SK-N-SH (cell line): Measurements from ENCODE around the gene QSOX2. TPM values are rescaled to one million over a fixed set of nuclear protein-coding genes. Genes with fewer than 3 reads are reported as not detected.

Experiments used
- CTCF ChIA-PET: fragments of 300-600, 350-600 bp; formaldehyde crosslinking; extraction: SDS; loops from one replicate; lab custom pipeline; 2021; lab: Yijun Ruan, JAX
- POLR2A ChIA-PET: fragments of 350-600 bp; sonication (Branson Sonifier 250); formaldehyde crosslinking; extraction: SDS; loops from one replicate; lab custom pipeline; 2020; ENCODE audit warnings: antibody characterized with exemption, inconsistent platforms; lab: Yijun Ruan, JAX
- DNase-seq: peaks from one replicate; pipeline ENCODE4 v3.0.0; 2012
- H2AFZ ChIP-seq: fragments of 200-600 bp; sonication (generic); 2 replicates; pipeline ENCODE4 v1.8.1; 2016; ENCODE audit warnings: antibody characterized with exemption, mild to moderate bottlenecking, low read depth
- H3F3A ChIP-seq: fragments of 200-600 bp; sonication (generic); replicated peaks from 2 replicates; pipeline ENCODE3; 2016; ENCODE audit warnings: antibody characterized with exemption, mild to moderate bottlenecking; ENCODE audit not compliant: insufficient read depth
- H3K27ac ChIP-seq, 2 experiments: fragments of 200-500 bp in 1 of 2; fragments of 200-600 bp in 1 of 2; sonication (Bioruptor generic) in 1 of 2; sonication (generic), shearing (Covaris generic) in 1 of 2; 2 replicates each; pipeline versions ENCODE4 v1.5.1 to v1.6.1; 2014 to 2016; ENCODE audit warnings: low read depth in 2 of 2, inconsistent platforms in 1 of 2, low read length in 1 of 2, mild to moderate bottlenecking in 1 of 2, mixed read lengths in 1 of 2
- H3K27me3 ChIP-seq: fragments of 200-600 bp; sonication (generic), shearing (Covaris generic); 2 replicates; pipeline ENCODE4 v1.6.1; 2016; ENCODE audit warnings: mixed run types; ENCODE audit not compliant: insufficient read depth
- H3K36me3 ChIP-seq, 2 experiments: fragments of 200-500 bp in 1 of 2; fragments of 200-600 bp in 1 of 2; sonication (Bioruptor generic) in 1 of 2; sonication (generic) in 1 of 2; replicated peaks in 1 of 2; 2 replicates each; pipeline versions ENCODE3 to v1.5.1; 2014 to 2016; ENCODE audit warnings: low read length in 1 of 2, mild to moderate bottlenecking in 1 of 2; ENCODE audit not compliant: insufficient read depth in 2 of 2, control insufficient read depth in 1 of 2
- H3K4me1 ChIP-seq, 2 experiments: fragments of 200-500 bp in 1 of 2; fragments of 200-600 bp in 1 of 2; sonication (Bioruptor generic) in 1 of 2; sonication (generic), shearing (Covaris generic) in 1 of 2; 2 replicates each; pipeline versions ENCODE4 v1.5.1 to v1.6.1; 2014 to 2016; ENCODE audit warnings: low read depth in 1 of 2, low read length in 1 of 2, mixed run types in 1 of 2; ENCODE audit not compliant: insufficient read depth in 2 of 2, control insufficient read depth in 1 of 2
- H3K4me2 ChIP-seq: fragments of 200-600 bp; sonication (generic), shearing (Covaris generic); 2 replicates; pipeline ENCODE4 v1.6.1; 2017; ENCODE audit warnings: mixed run types
- H3K4me3 ChIP-seq, 2 experiments: fragments of 200-500 bp in 1 of 2; fragments of 200-600 bp in 1 of 2; sonication (Bioruptor generic) in 1 of 2; sonication (generic), shearing (Covaris generic) in 1 of 2; 2 replicates each; pipeline versions ENCODE4 v1.5.1 to v1.8.1; 2014 to 2016; ENCODE audit warnings: low read depth in 2 of 2, inconsistent platforms in 1 of 2, low read length in 1 of 2, mild to moderate bottlenecking in 1 of 2, mixed read lengths in 1 of 2, moderate library complexity in 1 of 2
- H3K79me2 ChIP-seq: fragments of 200-600 bp; sonication (generic); 2 replicates; pipeline ENCODE4 v1.8.1; 2017; ENCODE audit warnings: mild to moderate bottlenecking; ENCODE audit not compliant: insufficient read depth
- H3K9ac ChIP-seq: fragments of 200-600 bp; sonication (generic); 2 replicates; pipeline ENCODE4 v1.6.1; 2017; ENCODE audit warnings: mixed run types
- H3K9me2 ChIP-seq: fragments of 200-600 bp; sonication (generic); 2 replicates; pipeline ENCODE4 v1.6.1; 2017; ENCODE audit warnings: mixed run types
- H3K9me3 ChIP-seq: fragments of 200-600 bp; sonication (generic); 2 replicates; pipeline ENCODE4 v1.6.1; 2017; ENCODE audit warnings: mixed run types, mild to moderate bottlenecking, moderate library complexity
- H4K20me1 ChIP-seq: fragments of 200-600 bp; sonication (generic); 2 replicates; pipeline ENCODE4 v1.6.1; 2017; ENCODE audit warnings: mild to moderate bottlenecking, mixed run types; ENCODE audit not compliant: insufficient read depth
- EZH2phosphoT487 ChIP-seq: fragments of 200-600 bp; sonication (generic); IDR thresholded peaks from 2 replicates; pipeline ENCODE4 v1.6.1; 2017; ENCODE audit warnings: low read depth, mixed run types, mild to moderate bottlenecking, antibody characterized with exemption, moderate library complexity, borderline replicate concordance
- FOSL2 ChIP-seq: IDR thresholded peaks from 2 replicates; pipeline ENCODE4 v1.4.0; 2012; ENCODE audit warnings: low read depth, mild to moderate bottlenecking, moderate library complexity, borderline replicate concordance
- FOXJ3 ChIP-seq: sonication (generic); formaldehyde crosslinking; IDR thresholded peaks from 2 replicates; pipeline ENCODE4 v1.5.1; 2020; ENCODE audit warnings: mild to moderate bottlenecking, missing genetic modification reagents
- FOXM1 ChIP-seq: IDR thresholded peaks from 2 replicates; pipeline ENCODE4 v1.4.0; 2012; ENCODE audit warnings: low read depth, mild to moderate bottlenecking
- GABPA ChIP-seq: IDR thresholded peaks from 2 replicates; pipeline ENCODE4 v1.4.0; 2012; ENCODE audit warnings: low read depth, mild to moderate bottlenecking
- IRF3 ChIP-seq: fragments of 150-350 bp; IDR thresholded peaks from 2 replicates; pipeline ENCODE4 v1.6.1; 2016; ENCODE audit warnings: mild to moderate bottlenecking, low read depth, low read length
- NFIC ChIP-seq: IDR thresholded peaks from 2 replicates; pipeline ENCODE4 v1.4.0; 2012; ENCODE audit warnings: borderline replicate concordance
- POLR2AphosphoS5 ChIP-seq: IDR thresholded peaks from 2 replicates; pipeline ENCODE4 v1.6.1; 2012; ENCODE audit warnings: low read depth, low read length
- RAD21 ChIP-seq: IDR thresholded peaks from 2 replicates; pipeline ENCODE4 v1.6.1; 2012; ENCODE audit warnings: mild to moderate bottlenecking, low read length
- RCOR1 ChIP-seq: fragments of 150-350 bp; IDR thresholded peaks from 2 replicates; pipeline ENCODE4 v1.6.1; 2017; ENCODE audit warnings: antibody characterized with exemption, low read length
- RXRA ChIP-seq: IDR thresholded peaks from 2 replicates; pipeline ENCODE4 v1.4.0; 2012; ENCODE audit warnings: low read depth, mild to moderate bottlenecking, borderline replicate concordance
- SIN3A ChIP-seq: IDR thresholded peaks from 2 replicates; pipeline ENCODE4 v1.6.1; 2012; ENCODE audit warnings: low read depth, mild to moderate bottlenecking, low read length, moderate library complexity, borderline replicate concordance
- SMC3 ChIP-seq: IDR thresholded peaks from 2 replicates; pipeline ENCODE4 v1.6.1; 2012; ENCODE audit warnings: low read depth, low read length, improper control_type of control experiment
- TEAD4 ChIP-seq: IDR thresholded peaks from 2 replicates; pipeline ENCODE4 v1.4.0; 2012; ENCODE audit warnings: mild to moderate bottlenecking, borderline replicate concordance; ENCODE audit not compliant: insufficient read depth
- USF2 ChIP-seq: fragments of 150-350 bp; IDR thresholded peaks from 2 replicates; pipeline ENCODE4 v1.6.1; 2017; ENCODE audit warnings: antibody characterized with exemption, low read length, low read depth, borderline replicate concordance
- YY1 ChIP-seq: IDR thresholded peaks from 2 replicates; pipeline ENCODE4 v1.4.0; 2012; ENCODE audit warnings: low read depth, mild to moderate bottlenecking
- WGBS: methylation state at CpG from one replicate; pipeline ENCODE4 v1.1.6; 2017; ENCODE audit warnings: low lambda C conversion rate; 5-methylcytosine and 5-hydroxymethylcytosine counted together
- polyA plus RNA-seq, 3 experiments: library from polyadenylated mRNA; depleted of rRNA; stranded (reverse); fragments of >200 nt; gene quantifications; 2 replicates each; pipeline ENCODE4 v1.2.3, GENCODE V29; 2012
- TF ChIP-seq, protein P1 (sequence below): IDR thresholded peaks from 2 replicates; pipeline ENCODE4; 2012
- TF ChIP-seq, protein P2 (sequence below): IDR thresholded peaks from 2 replicates; pipeline ENCODE4 v1.6.1; 2012; ENCODE audit warnings: mild to moderate bottlenecking, low read depth, low read length, moderate library complexity

QSOX2 gene
- polyA plus RNA-seq, 1 of the 3 experiments (the other 2 are of a cell fraction): 26.6 TPM

- Histone ChIP-seq H3K9me2 (no peaks in the 10 kb centered on the region), H4K20me1 (no peaks in the 10 kb centered on the region), H3K79me2 (no peaks in the 10 kb centered on the region), H3K4me2 (no peak overlapping the region), H3K36me3 (no peaks in the 10 kb centered on the region), H3K4me1 (no peaks in the 10 kb centered on the region), H3K27ac (no peak overlapping the region), H3K9ac (no peak overlapping the region), H3K27me3 (peaks cover 23% of the 10 kb centered on the region; the same call in 1 of the 2 replicates), H3K9me3 (no peaks in the 10 kb centered on the region), H2AFZ (no peak overlapping the region), H3F3A (no peaks in the 10 kb centered on the region), H3K4me3 (no peak overlapping the region)
- DNase-seq: no peak
- TF ChIP-seq FOXM1: no peak
- TF ChIP-seq IRF3: no peak
- no peak for TF ChIP-seq SMC3
- TF ChIP-seq RXRA: no peak
- no peak for TF ChIP-seq FOSL2
- TF ChIP-seq TEAD4: no peak
- TF ChIP-seq, protein P1, sequence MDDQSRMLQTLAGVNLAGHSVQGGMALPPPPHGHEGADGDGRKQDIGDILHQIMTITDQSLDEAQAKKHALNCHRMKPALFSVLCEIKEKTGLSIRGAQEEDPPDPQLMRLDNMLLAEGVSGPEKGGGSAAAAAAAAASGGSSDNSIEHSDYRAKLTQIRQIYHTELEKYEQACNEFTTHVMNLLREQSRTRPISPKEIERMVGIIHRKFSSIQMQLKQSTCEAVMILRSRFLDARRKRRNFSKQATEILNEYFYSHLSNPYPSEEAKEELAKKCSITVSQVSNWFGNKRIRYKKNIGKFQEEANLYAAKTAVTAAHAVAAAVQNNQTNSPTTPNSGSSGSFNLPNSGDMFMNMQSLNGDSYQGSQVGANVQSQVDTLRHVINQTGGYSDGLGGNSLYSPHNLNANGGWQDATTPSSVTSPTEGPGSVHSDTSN: no peak
- no peak for TF ChIP-seq POLR2AphosphoS5
- no peak for TF ChIP-seq RCOR1
- TF ChIP-seq NFIC: no peak
- WGBS: 0% methylated on average over 1 of the region's 1 CpG
- CTCF ChIA-PET: interaction anchor here (1.3 kb wide), 2 partner anchors 10 to 121 kb away, joined by 3 to 4 read pairs; no protein-coding TSS in a partner anchor
- POLR2A ChIA-PET: no interaction called here
Observed at GRCh38 chr9:136163248-136163850, 82.3 kb downstream of the QSOX2 start.

GRCh38 chr9:136160995-136161610, 84.5 kb downstream of the QSOX2 start:
- Histone ChIP-seq H3K9me3 (no peaks in the 10 kb centered on the region), H2AFZ (no peak overlapping the region), H3K36me3 (no peaks in the 10 kb centered on the region), H4K20me1 (no peaks in the 10 kb centered on the region), H3K4me3 (no peak overlapping the region), H3K4me1 (no peaks in the 10 kb centered on the region), H3K9ac (no peak overlapping the region), H3K27ac (no peak overlapping the region), H3F3A (no peaks in the 10 kb centered on the region), H3K79me2 (no peaks in the 10 kb centered on the region), H3K27me3 (peaks cover 22% of the 10 kb centered on the region), H3K9me2 (no peaks in the 10 kb centered on the region), H3K4me2 (no peak overlapping the region)
- CTCF ChIA-PET: interaction anchor here (1.0 to 2.3 kb wide), 2 partner anchors 9 to 122 kb away, joined by 3 to 15 read pairs; no protein-coding TSS in a partner anchor
- POLR2A ChIA-PET: no interaction called here
- DNase-seq: no peak
- WGBS: 66% methylated on average over 8 of the region's 10 CpGs
- TF ChIP-seq SIN3A: no peak
- TF ChIP-seq NFIC: no peak
- TF ChIP-seq FOXM1: no peak
- TF ChIP-seq USF2: no peak
- TF ChIP-seq EZH2phosphoT487: no peak
- TF ChIP-seq RAD21: no peak
- TF ChIP-seq GABPA: no peak
- no peak for TF ChIP-seq POLR2AphosphoS5
- no peak for TF ChIP-seq FOXJ3 (CRISPR knock-in tag)
- TF ChIP-seq, protein P1: no peak
- no peak for TF ChIP-seq YY1
- TF ChIP-seq, protein P2, sequence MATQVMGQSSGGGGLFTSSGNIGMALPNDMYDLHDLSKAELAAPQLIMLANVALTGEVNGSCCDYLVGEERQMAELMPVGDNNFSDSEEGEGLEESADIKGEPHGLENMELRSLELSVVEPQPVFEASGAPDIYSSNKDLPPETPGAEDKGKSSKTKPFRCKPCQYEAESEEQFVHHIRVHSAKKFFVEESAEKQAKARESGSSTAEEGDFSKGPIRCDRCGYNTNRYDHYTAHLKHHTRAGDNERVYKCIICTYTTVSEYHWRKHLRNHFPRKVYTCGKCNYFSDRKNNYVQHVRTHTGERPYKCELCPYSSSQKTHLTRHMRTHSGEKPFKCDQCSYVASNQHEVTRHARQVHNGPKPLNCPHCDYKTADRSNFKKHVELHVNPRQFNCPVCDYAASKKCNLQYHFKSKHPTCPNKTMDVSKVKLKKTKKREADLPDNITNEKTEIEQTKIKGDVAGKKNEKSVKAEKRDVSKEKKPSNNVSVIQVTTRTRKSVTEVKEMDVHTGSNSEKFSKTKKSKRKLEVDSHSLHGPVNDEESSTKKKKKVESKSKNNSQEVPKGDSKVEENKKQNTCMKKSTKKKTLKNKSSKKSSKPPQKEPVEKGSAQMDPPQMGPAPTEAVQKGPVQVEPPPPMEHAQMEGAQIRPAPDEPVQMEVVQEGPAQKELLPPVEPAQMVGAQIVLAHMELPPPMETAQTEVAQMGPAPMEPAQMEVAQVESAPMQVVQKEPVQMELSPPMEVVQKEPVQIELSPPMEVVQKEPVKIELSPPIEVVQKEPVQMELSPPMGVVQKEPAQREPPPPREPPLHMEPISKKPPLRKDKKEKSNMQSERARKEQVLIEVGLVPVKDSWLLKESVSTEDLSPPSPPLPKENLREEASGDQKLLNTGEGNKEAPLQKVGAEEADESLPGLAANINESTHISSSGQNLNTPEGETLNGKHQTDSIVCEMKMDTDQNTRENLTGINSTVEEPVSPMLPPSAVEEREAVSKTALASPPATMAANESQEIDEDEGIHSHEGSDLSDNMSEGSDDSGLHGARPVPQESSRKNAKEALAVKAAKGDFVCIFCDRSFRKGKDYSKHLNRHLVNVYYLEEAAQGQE: no peak
- no peak for TF ChIP-seq RXRA
